Islet of Langerhans (tissue), 1 donor: Measurements from ENCODE around the gene OR10Z1.

ENCODE experiments used
- FAIRE-seq: peaks from one replicate; lab custom pipeline; 2011; peaks lifted over from hg19 to GRCh38; lab: Jason Lieb, UNC

The OR10Z1 gene, protein sequence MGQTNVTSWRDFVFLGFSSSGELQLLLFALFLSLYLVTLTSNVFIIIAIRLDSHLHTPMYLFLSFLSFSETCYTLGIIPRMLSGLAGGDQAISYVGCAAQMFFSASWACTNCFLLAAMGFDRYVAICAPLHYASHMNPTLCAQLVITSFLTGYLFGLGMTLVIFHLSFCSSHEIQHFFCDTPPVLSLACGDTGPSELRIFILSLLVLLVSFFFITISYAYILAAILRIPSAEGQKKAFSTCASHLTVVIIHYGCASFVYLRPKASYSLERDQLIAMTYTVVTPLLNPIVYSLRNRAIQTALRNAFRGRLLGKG

GRCh38 chr1:158604968-158605367, at the start of gene OR10Z1:
OR10Z1 (plus strand) TSS chr1:158605268; CDS start chr1:158606439, 1,171 bp downstream.
- no peak for FAIRE-seq

DNA sequence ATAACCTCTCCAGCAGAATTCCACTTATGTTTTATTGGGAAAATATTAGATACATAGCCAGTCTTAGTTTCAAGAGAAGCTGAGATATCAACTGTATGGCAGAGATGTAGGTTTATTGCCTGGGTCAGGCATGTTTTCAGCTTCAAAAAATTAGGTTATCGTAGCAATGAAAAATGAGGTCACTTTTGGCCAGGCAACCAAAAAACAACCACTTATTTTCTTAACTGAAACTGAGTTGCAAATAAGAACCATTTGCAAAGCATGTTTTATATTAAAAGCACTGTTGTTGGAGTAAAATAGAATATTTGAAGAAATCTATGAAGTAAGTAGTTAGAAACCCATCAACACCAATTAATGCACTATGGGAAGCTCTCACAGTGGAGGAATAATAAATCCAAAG, 45.4 kb upstream of the OR10Z1 start:
- FAIRE-seq = no peak

DNA sequence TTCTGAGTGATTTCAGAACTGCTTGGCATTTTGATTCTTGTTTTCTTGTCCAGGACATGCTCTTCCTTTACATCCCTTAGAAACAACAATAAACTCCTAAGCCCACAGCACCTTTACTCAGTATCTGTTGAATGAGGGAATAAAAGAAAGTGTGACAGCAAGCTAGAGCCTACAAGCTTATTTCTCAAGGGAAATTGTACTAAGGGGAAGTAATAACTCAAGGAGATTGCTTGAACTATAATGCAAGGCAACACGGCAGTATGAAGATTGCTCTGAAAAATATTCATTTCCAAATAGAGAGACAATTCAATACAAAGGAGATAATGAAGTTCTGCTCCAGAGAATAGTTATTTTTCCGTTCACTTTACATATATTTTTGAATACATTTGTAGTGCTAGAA, 41.2 kb upstream of the OR10Z1 start:
- FAIRE-seq = no peak

GRCh38 chr1:158564608-158565007, 40.5 kb upstream of the OR10Z1 start:
- no peak for FAIRE-seq

DNA sequence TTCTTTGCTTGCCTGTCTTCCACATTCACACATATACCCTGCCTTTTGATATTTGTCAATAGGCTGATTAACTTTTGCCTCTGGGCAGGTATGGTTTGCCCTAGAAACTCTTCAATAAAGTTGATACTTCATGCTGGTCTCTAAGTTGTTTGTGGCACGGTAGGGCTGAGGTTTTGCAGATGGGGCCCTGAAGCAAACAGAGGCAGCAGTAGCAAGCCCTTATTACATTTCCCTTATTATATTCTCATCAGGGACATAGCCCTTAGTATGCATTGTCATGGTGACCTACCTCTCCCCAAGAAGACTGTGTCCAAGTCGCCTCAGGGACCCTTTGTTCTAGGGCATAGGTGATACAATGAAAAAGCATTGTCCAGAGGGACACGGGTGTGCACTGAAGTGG, 34.6 kb upstream of the OR10Z1 start, which contains the start of gene OR6P1:
OR6P1 (minus strand) TSS at position 101 of the 400 bp plus-strand sequence. CDS start 6,976 bp downstream, outside the sequence.
- no peak for FAIRE-seq

- FAIRE-seq = no peak
Measured at GRCh38 chr1:158572226-158572625, 32.8 kb upstream of the OR10Z1 start.

DNA sequence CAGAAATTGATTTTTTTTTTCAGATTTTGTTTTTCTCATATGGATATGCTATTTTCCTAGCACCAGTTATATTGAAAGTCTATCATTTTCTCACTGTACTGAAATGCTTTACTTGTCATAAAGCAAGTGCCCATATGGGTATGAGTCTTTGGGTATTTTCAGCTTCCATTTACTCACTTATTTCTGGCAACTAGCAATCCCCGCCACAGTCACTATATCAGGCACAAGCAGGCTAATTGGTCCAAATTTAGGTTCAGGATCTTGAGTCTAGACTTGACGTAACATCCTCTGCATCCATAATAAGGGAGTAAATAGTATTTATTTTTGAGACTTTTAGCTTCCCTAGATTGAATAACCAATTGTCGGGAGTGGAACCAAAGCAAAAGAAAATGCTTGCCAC, 27.5 kb upstream of the OR10Z1 start:
- no peak for FAIRE-seq

GRCh38 chr1:158579733-158580132, 25.3 kb upstream of the OR10Z1 start, which contains the start of gene OR10X1:
OR10X1 (minus strand) TSS chr1:158579899; CDS start chr1:158579899, 0 bp downstream.
- no peak for FAIRE-seq

GRCh38 chr1:158583962-158584361, 21.1 kb upstream of the OR10Z1 start:
- no peak for FAIRE-seq

DNA sequence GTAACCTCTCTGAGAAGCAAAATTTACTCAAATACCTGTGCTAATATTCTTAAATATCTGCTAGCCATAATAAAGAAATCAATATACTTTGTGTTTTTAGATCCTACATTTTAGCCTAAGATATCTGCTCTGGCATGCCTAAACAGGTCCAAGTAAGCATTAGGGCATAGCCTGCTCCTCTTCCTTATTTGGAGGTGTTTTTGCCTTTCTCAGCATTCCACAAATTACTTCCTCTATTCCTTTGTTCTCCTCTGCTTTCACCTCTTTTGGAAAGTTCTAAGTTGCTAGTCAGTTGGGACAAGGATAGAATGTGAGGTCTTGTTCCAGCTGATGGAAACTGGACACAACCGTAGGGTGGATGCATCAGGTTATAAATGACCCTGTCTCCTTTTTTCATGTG, 18.1 kb upstream of the OR10Z1 start:
- no peak for FAIRE-seq

- no peak for FAIRE-seq
Measured at GRCh38 chr1:158600735-158601134, 4.3 kb upstream of the OR10Z1 start.

DNA sequence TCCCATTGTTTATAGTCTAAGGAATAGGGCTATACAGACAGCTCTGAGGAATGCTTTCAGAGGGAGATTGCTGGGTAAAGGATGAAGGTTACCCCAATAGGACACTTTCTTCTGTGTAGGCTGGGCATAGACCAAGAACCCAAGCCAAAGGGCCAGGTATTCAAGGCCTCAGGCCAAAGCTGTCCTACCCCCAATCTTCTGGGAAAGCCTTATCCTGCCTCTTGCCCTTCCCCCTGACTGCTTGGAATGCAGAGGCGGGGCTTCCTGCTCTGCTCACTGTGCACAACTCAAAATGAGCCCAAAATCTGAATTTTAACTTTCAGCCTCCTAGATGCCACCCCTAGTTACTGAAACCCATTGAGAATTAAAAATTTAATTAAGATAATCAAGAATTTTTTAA, 2.2 kb downstream of the OR10Z1 start:
- no peak for FAIRE-seq

DNA sequence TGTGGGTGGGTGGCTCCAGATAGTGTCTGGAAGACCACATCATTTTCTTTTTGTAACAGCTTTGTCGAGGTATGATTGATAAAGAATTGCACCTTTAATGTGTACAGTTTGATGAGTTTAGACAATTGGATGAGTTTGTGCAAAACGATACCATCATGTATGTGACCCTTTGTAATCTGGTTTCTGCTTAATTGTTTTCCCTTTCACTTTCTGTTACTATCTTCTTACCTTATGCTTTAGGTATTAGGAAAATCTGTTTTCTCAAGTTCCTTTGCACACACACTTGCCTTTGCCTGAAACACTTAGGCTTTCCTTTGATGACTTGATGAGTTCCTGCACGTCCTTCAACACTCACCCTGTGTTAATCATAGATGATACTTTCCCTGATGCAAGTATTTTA, 6.8 kb downstream of the OR10Z1 start:
- FAIRE-seq = no peak

- FAIRE-seq = no peak
Measured at GRCh38 chr1:158613764-158614163, 8.7 kb downstream of the OR10Z1 start.

GRCh38 chr1:158638146-158638545, 33.1 kb downstream of the OR10Z1 start:
- FAIRE-seq = no peak

DNA sequence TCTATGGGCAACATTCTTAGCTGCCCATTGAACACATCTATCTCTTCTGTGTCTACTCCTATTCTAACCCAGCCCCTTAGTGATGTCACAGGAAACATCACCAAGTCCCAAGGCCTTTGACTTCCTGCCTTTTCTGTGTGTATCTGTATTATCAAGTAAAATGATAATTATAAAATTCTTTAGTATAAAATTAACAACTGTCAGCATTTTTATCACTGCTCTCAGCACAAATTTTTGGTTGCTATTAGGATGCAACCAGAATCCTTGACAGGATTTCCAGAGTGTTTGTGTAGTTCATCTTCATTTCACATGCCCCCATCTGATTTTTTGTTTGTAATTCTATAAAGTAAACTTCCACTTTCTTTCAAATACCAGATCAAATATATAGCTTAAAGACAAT, 33.8 kb downstream of the OR10Z1 start:
- no peak for FAIRE-seq

DNA sequence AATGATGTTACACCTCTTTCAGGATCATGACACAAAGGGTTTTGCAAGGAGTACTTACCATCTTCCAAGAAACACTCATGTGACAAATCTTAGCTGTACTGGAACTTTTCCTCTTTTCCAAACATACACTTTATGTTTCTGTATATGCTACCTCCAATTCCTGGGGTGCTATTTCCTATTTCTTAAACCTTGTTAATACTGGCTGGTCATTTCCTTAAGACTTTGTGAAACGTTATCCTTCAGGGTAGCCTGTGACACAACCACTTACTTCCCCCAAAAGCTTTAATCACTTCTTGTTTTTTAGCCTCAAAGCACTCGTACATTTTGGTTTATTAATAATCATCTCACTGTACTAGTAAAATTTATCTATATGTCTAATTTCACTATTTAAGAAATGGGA, 39.4 kb downstream of the OR10Z1 start:
- FAIRE-seq = no peak

DNA sequence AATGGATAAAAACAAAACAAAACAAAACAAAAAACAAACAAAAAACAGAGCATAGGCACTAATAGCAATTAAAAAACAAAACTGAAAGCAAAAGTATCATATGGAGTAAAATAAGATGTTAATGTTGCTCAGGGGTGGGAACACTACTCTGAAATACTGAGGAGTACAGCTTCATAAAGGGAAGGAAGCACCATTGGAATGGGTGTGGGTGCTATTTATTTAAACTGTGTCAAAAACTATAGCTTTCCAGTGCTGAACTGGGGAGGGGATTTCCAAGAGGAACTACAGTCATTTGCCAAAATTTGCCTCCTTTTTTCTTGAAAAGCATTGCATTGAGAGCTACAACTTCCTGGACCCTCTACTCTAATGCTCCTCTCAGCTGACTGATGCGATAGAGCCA, 41.4 kb downstream of the OR10Z1 start:
- FAIRE-seq = no peak

DNA sequence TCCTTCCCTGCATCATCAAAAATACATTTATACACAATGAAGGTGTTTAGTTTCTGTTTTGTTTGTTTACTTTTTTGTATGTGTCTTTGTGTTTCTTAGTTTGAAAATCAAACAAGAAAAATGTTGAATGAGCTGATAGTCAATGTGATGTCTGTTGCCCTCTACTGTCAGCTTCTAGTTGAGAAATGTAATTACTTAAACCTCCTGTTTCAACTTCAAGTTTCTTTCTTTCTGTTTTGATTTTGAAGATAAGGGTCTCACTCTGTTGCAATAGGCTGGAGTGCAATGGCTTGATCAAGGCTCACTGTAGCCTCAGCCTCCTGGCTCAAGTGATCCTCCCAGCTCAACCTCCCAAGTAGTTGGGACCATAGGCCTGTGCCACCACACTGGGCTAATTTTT, 44.0 kb downstream of the OR10Z1 start:
- no peak for FAIRE-seq

GRCh38 chr1:158652721-158653334, 47.8 kb downstream of the OR10Z1 start:
- no peak for FAIRE-seq

DNA sequence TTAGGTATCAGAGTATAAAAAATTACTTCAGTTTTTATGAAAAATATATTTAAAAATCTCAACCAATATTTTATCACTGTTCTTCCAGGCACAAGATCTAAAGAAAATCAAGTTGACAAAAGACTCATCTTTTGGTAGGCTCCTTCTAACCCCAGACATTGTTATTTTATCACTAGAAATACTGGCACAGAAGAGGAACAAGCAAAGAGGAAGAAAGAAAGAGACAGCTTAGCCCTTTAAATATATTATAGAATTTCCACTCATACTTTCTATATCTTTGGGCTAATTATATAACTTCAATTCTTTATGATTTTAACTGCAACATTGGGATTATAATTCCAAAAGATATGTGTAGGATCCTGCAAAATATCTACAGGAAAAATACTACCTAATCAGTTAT, 49.0 kb downstream of the OR10Z1 start:
- FAIRE-seq = no peak

DNA sequence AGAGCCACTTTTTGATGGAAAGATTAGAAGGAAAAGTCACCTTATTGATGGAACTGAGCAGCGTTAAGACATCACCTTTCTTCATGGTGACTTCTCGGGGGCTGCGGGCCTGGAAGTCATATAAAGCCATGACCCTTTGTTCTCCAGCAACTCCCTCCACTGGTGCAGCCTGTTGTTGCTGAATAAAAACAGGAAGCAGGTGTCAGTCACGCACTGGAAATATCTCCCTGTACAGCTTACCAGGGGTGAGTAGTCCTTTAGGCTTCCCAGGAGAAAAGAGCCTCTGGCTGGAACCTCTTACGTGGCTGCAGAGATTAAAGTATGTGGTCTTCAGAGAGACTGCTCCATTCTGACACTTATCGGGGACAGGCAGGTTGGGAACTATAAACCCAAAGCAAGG, 49.5 kb downstream of the OR10Z1 start:
- no peak for FAIRE-seq
